ENCODE measurements around the gene SP8.

The SP8 gene

DNA sequence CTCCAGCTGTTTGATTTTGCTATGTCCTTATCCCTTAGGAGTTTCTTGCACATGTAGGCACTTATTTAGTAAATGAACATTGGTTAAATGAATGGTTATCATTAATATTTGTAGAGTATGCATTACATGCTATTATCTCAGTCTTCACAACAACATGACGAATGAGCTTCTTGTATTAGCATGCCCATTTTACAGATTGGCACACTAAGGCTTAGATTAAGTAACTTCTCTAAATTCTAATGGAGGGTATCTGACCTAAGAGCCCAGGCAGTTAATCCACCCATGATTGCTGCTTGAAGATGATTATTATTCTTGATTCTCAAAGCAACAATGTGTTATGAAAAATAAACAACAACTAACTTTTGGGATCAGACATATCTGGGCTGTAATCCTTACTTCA lies 32.7 kb downstream of the SP8 start:
- DNase-seq (ENCODE audit: low read depth) = no peak

DNA sequence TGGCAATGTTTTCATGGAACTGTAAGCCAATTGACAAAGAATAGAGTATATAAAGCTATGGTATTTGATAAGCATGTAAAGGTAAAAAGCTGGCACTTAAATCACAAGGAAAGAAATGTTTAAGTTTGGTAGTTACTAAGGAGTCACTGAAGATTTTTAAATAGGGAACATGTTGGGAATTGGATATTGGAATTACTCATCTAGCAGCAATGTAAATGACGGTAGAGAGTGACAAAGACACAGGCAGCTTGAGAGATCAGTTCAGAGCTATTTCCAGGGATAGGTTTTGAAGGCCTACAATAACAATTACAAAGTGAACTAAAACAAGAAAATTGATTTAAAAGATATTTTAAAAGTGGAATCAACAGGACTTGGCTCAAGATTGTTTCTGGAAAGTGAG lies 36.8 kb downstream of the SP8 start:
- no peak for DNase-seq (ENCODE audit: low read depth)

DNA sequence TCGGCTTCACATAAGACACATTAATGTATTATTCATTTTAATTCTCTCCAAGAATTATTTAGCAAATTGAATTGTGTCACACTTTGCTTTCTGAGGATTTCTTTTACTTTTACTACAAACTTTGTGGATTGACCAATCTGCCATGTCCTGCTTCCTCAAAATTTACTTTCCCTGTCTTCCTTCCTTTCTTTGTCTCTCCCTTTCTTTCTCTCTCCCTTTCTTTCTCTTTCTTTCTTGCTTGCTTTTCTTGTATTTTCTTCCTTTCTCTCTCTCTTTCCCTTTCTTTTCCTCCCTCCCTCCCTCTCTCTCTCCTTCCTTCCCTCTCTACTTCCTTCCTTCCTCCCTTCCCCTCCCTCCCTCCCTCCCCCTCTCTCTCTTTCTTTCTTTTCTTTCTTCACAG lies 37.8 kb downstream of the SP8 start:
- DNase-seq (ENCODE audit: low read depth) = no peak

DNA sequence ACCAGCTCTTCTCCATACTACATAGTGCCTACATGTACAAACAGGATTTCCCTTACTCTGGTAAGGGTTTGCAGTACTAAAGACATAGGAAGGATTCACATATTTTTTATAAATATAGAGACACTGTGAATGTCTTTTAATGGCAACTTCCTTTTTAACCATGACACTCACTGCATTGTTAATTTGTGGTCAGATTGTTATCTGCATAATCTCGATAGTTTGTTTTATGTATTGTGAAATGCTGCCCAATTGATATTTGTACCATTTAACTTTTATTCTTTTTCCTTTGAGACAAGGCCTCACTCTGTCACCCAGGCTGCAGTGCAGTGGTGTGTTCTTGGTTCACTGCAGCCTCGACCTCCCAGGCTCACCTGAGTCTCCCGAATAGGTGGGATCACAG lies 39.7 kb downstream of the SP8 start:
- DNase-seq (ENCODE audit: low read depth) = no peak

DNA sequence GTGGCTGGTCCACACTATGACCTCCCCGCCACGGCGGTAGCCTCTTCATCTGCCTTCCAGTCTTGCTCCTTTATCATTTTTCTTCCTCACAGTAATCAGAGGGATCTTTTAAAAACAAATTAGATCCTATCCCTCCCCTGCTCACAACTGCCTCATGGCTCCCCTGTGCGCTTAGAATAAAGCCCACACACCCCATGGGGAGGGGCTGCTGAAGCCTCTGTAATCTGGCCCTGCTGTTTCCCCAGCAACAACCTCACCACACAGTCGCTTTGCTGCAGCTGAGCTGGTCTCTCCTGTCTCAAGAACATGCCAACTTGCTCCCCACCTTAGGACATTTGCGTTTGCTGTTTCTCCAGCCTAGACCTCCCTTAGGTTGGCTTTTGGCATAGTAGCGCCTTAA lies 41.0 kb downstream of the SP8 start:
- no peak for DNase-seq (ENCODE audit: low read depth)

DNA sequence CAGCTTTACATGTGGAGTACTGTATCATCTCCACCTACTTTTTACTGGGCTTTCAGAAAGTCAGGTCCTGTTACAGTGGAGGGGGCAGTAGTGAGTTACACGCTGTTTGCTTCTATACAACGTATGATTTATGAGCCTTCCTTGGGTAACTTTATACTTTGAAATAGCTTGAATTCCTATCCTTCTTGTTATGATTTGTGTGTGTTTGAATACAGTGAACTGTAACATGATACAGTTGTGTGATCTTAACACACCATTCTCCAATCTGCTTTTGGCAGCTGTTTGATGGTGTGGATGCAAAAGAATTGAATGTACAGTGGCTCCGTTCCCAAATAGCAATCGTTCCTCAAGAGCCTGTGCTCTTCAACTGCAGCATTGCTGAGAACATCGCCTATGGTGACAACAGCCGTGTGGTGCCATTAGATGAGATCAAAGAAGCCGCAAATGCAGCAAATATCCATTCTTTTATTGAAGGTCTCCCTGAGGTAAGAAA lies 41.7 kb downstream of the SP8 start:
- DNase-seq (ENCODE audit: low read depth) = no peak

DNA sequence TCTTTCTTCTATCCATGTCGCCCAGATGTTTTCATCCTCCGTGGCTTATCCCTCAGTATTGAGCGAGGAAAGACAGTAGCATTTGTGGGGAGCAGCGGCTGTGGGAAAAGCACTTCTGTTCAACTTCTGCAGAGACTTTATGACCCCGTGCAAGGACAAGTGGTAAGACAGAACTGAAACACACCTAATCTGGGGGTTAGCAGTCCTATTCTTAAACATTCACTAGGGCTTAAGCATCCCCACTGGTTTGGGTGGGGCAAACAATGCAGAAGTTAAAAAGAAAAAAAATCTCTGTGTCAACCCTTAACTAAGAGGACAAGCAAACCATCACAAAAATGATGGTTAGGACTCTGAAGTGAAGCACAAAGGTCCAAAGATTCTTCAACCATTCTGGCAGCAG lies 43.8 kb downstream of the SP8 start:
- no peak for DNase-seq (ENCODE audit: low read depth)

DNA sequence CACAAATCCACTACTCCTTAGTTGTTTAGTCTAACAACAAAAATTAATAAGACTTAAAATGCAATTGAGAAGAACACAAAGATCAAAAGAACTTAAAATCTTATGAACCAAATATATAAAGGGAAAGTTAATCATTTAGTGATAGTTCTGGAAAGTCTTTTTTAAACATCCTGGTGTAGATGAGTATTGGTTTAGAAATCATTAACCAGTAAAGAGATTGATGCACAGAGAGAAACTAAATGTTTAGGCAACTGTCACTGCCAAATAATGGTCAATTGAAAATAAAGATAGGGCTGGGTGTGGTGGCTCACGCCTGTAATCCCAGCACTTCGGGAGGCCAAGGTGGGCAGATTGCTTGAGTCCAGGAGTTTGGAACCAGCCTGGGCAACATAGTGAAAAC lies 44.9 kb downstream of the SP8 start:
- no peak for DNase-seq (ENCODE audit: low read depth)

DNA sequence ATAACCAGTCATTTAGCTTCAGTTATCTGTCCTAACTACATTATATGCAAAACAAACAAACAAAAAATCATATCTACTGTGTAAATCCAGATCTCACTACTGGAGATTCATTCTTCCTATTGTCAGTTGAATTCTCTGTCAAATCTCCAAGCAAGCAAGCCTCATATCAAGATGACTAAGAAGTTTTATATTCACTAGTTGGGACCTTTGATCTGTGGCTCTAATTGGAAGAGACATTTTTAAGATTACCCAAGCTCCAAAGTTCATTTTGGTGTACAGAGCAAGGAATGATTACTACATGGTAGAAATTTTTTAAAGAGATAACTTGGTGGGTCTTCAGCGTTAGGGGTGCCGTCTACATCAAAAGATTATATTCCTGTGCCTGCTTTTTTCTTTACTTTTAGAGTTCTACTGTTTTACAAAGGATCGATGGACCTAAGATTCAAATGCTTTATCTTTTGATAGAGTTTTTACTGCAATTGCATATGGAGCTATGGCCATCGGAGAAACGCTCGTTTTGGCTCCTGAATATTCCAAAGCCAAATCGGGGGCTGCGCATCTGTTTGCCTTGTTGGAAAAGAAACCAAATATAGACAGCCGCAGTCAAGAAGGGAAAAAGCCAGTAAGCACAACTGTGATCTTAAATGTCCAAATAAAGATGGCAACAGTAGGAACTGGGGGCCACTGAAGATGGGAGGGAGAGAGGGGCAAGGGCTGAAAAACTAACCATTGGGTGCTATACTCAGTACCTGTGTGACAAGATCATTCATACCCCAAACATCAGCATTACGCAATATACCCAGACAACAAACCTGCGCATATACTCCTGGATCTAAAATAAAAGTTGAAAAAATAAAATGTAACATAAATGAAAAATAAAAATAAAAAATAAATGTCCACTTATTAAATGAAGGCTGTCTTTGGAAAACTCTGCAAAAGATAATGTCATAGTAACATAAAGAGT lies 47.9 kb downstream of the SP8 start:
- DNase-seq (ENCODE audit: low read depth) = no peak

DNA sequence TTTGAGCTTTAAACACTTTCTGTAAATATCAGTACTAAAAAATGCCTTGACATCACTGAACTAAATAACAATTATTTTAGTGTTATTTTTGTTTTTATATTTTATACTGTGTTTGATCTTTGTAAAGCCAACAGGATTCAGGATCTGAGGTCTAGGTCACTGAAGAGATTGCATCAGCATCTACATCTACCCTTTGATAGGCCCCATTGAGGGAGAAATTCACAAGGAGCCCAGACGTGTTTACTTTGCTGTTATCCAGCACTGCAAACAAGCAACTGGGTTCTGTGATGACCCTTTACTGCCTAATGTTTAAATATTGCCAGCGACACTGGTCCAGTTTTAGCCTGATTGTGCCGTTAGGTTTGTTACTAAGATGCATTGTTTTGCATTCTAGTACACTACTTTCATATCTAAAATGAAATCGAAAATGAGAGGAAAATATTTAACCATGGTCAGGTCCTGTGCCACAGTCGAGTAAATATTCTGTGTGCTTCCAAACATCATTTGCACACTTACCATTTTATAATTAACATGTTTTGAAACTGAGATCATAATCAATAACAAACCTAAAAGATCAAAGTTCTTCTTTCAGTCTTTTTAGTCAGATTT lies 48.7 kb downstream of the SP8 start:
- DNase-seq (ENCODE audit: low read depth) = no peak

DNA sequence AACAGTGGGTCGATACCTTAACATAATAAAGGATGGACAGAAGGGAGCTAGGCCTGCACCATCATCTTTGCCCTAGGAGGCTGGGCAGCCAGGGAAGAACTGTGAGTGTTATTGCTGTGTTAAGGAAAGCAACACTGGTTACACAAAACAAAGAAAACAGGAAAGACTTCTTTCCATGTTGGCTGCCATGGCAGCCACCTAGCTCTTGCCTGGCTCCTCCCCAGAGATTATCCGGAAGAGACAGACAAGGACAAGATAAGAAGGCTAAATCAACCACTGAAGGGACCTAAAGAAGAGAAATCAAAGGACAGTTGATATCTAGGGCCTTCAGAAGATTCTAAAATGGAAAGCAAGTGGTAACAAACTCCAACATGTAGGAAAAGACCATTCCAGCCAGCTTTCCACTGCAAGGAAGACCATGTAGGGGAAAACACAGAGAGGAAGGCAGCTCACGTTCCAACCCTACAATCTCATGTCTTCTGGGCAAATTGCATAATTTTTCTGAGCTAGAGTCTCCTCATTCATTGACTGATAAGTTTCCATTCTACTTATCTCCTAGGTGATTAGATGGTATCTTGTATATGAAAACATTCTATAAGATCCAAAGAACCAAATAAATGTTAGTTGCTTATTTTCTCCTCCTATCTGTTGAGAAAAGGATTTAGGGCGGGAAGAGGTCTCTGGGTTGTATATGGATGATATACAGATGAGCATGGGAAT lies 51.2 kb downstream of the SP8 start:
- DNase-seq (ENCODE audit: low read depth) = no peak
